Smooth muscle cell of bladder (primary cell): ENCODE results near the gene C1orf174. TPM values are rescaled to one million over a fixed set of nuclear protein-coding genes. Genes with fewer than 3 reads are reported as not detected.

Experiments
- total RNA-seq: library from RNA; depleted of rRNA; stranded (reverse); fragments of >200 nt; gene quantifications from 2 replicates; pipeline ENCODE4 v1.2.3, GENCODE V29; 2014

The C1orf174 gene
- total RNA-seq = 18.2 and 25.4 TPM in 2 replicates

GRCh38 chr1:3900150-3900968, at the start of gene C1orf174:
Gene C1orf174 (minus strand): TSS chr1:3900272. CDS start chr1:3900186, 86 bp downstream.

GRCh38 chr1:3856923-3857790, 42.9 kb downstream of the C1orf174 start, which contains the start of the genes CEP104 and DFFB:
Gene CEP104 (minus strand): TSS chr1:3857211. CDS start chr1:3852407, 4,804 bp downstream.
Gene DFFB (plus strand): TSS chr1:3857476. CDS start chr1:3857604, 128 bp downstream.

Other genes with a start within 250 kb of the C1orf174 start
- not detected in 2 replicates for gene TP73, start 247.8 kb downstream of the C1orf174 start, total RNA-seq
- not detected in 2 replicates for gene CCDC27, start 147.8 kb downstream of the C1orf174 start, total RNA-seq
- gene SMIM1, start 127.5 kb downstream of the C1orf174 start, total RNA-seq = 2.0 and 2.6 TPM in 2 replicates
- 21.5 and 32.5 TPM in 2 replicates for gene LRRC47, start 103.8 kb downstream of the C1orf174 start, total RNA-seq
- 15.2 and 24.8 TPM in 2 replicates for gene CEP104, start 43.1 kb downstream of the C1orf174 start, total RNA-seq
- gene DFFB, start 42.8 kb downstream of the C1orf174 start, total RNA-seq = 7.9 and 8.2 TPM in 2 replicates